ENCODE measurements around the gene LITAF. TPM values are rescaled to one million over a fixed set of nuclear protein-coding genes. Genes with fewer than 3 reads are reported as not detected.
"Not testable (repeated sequence)": the region's sequence is repeated elsewhere in the genome, so short reads cannot be mapped to it uniquely, and the experiment has no call there.

The LITAF gene
- total RNA-seq, 1 donor = 96.7 TPM

GRCh38 chr16:11601425-11601824 is 14.7 kb upstream of the LITAF start:
- TF ChIP-seq CTCF (IDR thresholded peaks at IDR 0.05; ENCODE audit: insufficient read depth, low read depth, low read length) = no peak
- no peak for DNase-seq (ENCODE audit: low read depth)
- no peak overlapping the region for H3K4me3 ChIP-seq (ENCODE audit: low read depth, low read length)

GRCh38 chr16:11599579-11599978 is 12.9 kb upstream of the LITAF start:
- no peak for TF ChIP-seq CTCF (IDR thresholded peaks at IDR 0.05; ENCODE audit: insufficient read depth, low read depth, low read length)
- DNase-seq (ENCODE audit: low read depth) = no peak
- H3K4me3 ChIP-seq (ENCODE audit: low read depth, low read length) = no peak overlapping the region

GRCh38 chr16:11597235-11598095 is 10.7 kb upstream of the LITAF start:
- no peak for TF ChIP-seq CTCF (IDR thresholded peaks at IDR 0.05; ENCODE audit: insufficient read depth, low read depth, low read length)
- H3K4me3 ChIP-seq (ENCODE audit: low read depth, low read length) = no peak overlapping the region
- peak; percentile 72 for DNase-seq (ENCODE audit: low read depth)

- no peak overlapping the region for H3K4me3 ChIP-seq (ENCODE audit: low read depth, low read length)
- no peak for TF ChIP-seq CTCF (IDR thresholded peaks at IDR 0.05; ENCODE audit: insufficient read depth, low read depth, low read length)
- no peak for DNase-seq (ENCODE audit: low read depth)
Observed at GRCh38 chr16:11596572-11597226, 10.0 kb upstream of the LITAF start.

- no peak overlapping the region for H3K4me3 ChIP-seq (ENCODE audit: low read depth, low read length)
- TF ChIP-seq CTCF (IDR thresholded peaks at IDR 0.05; ENCODE audit: insufficient read depth, low read depth, low read length) = no peak
- DNase-seq (ENCODE audit: low read depth) = no peak
Observed at GRCh38 chr16:11593581-11593980, 6.9 kb upstream of the LITAF start.

GRCh38 chr16:11593076-11593475 is 6.4 kb upstream of the LITAF start:
- DNase-seq (ENCODE audit: low read depth); H3K4me3 ChIP-seq (ENCODE audit: low read depth, low read length): not testable (repeated sequence)

- H3K4me3 ChIP-seq (ENCODE audit: low read depth, low read length) = not testable (repeated sequence)
- peak; percentile 47 for DNase-seq (ENCODE audit: low read depth)
Observed at GRCh38 chr16:11591630-11592029, 4.9 kb upstream of the LITAF start.

GRCh38 chr16:11589198-11589550 is 2.5 kb upstream of the LITAF start:
- TF ChIP-seq CTCF (IDR thresholded peaks at IDR 0.05; ENCODE audit: insufficient read depth, low read depth, low read length) = no peak
- no peak for DNase-seq (ENCODE audit: low read depth)
- H3K4me3 ChIP-seq (ENCODE audit: low read depth, low read length) = no peak overlapping the region

Data from fibroblast of villous mesenchyme (primary cell).